Occipital lobe (tissue), 2 donors: ENCODE data around the gene BRSK2. TPM values are rescaled to one million over a fixed set of nuclear protein-coding genes. Genes with fewer than 3 reads are reported as not detected.
"Not testable (repeated sequence)": the region's sequence is repeated elsewhere in the genome, so short reads cannot be mapped to it uniquely, and the experiment has no call there.

Experiments used
- DNase-seq: peaks from one replicate; lab custom pipeline; 2025; lab: John Stamatoyannopoulos, UW
- total RNA-seq: library from RNA; depleted of rRNA; stranded (reverse); fragments of >200 nt; gene quantifications from one replicate; pipeline ENCODE4 v1.2.3, GENCODE V29; 2014

BRSK2 gene
- 32.8 TPM for total RNA-seq

DNA sequence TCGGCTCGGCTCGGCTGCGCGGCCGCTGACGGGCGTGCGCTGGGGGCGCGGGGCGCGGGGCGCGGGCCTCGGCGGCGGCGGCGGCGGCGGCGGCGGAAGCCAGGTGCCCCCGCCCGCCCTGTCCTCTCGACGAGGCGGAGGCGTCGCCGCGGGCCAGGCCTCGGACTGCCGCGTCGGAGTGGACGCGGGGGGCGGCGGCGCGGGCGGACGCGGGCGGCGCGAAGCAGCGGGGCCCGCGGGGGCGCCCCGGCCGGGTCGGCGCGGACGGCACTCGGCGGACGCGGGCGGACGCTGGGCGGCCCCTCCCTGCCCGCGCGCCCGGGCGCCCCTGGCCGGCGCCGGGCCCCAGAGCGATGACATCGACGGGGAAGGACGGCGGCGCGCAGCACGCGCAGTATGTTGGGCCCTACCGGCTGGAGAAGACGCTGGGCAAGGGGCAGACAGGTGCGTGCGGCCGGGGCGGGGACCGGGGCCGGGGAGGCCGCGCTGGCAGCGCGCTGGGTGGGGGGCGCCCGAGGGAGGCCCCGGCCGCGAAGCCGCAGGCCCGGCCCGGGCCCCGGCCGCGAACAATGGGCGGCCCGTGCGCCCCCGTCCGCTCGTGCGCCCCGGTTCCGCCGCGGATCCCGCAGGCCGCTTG is at the start of gene BRSK2:
Gene BRSK2 (plus strand): TSS at position 3 of the 637 bp plus-strand sequence. CDS start 351 bp downstream, at position 354.
- DNase-seq: no peak

DNA sequence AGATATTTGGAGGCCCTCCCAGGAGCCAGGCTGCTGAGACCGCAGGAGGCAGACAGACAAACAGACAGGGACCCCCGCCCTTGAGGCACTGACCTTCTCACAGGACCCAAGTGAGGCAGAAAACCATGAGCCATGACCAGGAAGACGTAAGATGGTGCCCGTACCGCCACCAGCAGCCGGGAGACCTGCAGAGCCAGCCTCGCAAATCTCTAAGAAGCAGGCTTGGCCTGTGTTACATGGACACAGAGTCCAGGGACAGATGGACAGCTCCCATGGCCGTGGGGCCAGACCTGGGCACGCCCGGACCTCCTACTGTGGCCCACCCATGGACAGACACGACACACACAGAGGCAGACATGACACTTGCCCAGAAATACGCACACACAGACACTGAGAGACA is 49.6 kb upstream of the BRSK2 start:
- DNase-seq: no peak

DNA sequence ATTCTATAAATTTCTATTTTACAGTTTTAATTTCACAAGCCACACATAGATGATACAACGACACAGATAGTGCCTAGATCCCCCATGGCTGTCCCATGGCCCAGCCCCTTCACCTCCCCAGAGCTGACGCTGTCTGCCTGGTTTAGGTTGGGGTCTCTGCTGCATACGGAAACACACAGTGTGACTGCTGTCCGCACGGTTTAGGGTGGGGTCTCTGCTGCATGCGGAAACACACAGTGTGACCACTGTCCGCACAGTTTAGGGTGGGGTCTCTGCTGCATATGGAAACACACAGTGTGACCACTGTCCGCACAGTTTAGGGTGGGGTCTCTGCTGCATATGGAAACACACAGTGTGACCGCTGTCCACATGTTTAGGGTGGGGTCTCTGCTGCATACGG is 48.5 kb upstream of the BRSK2 start:
- DNase-seq: not testable (repeated sequence)

- DNase-seq: no peak
Measured at GRCh38 chr11:1341928-1342524, 47.7 kb upstream of the BRSK2 start.

DNA sequence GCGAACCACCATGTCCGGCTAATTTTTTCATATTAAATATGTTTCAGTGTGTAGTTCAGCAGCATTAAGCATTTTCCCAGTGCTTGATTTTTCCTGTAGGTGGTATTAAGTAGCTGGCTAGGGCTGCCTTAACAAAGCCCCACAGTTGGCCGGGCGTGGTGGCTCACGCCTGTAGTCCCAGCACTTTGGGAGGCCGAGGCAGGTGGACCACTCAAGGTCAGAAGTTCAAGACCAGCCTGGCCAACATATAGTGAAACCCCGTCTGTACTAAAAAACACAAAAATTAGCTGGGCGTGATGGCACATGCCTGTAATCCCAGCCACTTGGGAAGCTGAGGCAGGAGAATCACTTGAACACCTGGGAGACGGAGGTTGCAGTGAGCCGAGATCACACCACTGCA is 46.8 kb upstream of the BRSK2 start:
- no peak for DNase-seq

DNA sequence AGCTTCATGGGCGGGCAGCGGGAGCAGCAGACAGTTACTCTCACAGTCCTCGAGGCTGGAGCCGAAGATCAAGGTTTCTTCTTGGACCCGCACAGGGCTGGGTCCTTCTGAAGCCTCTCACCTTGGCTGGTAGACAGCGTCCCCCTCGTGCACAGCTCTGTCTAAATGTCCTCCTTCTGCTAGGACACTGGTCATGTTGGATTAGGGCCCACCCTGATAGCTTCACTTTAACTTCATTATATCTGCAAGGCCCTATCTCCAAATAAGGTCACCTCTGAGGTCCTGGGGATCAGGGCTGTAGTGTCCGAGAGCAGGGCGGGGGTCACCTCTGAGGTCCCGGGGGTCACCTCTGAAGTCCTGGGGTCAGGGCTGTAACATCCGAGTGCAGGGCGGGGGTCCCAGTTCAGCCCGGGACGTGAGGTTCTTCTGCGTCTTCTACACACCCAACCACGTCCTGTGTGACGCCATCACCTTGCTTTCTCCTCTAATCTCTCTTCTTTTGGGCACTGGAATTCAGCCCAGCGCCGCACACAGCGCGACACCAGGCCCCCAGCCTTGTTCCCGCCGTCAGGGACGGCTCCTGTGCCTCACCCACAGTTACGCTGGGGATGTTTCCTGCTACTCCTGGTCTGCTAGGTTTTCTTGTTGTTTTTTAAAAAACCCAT is 46.2 kb upstream of the BRSK2 start:
- no peak for DNase-seq

DNA sequence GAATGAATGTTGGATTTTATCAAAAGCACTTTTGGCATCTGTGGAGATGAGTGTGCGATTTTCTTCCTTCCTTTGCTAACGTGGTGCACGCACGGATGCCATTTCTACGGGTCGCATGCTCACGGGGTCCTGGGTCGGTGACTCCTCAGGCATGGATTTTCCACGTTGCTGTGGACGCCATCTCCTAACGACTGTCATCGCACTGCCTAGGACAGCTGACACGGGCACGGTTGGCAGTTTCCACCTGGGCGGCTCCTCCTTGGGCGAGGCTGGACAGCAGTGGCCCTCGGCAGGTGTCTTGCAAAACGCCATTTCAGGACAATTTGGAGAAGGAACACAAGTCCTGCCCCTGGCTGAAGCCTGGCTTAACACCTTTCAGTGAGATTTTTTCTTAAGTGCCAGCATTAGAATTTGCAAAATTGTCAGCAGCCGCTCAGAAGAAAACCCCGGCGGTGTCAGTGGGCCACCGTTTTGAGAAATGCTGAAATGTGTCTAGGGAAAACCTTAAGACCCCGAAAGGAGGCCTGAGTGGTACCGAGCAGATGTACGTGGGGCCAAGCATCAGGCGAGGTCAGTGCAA is 45.6 kb upstream of the BRSK2 start:
- DNase-seq: no peak

GRCh38 chr11:1345737-1346513 is 43.8 kb upstream of the BRSK2 start:
- DNase-seq: no peak

GRCh38 chr11:1346669-1347390 is 42.9 kb upstream of the BRSK2 start:
- no peak for DNase-seq

GRCh38 chr11:1347411-1347999 is 42.2 kb upstream of the BRSK2 start:
- not testable (repeated sequence) for DNase-seq

- DNase-seq: no peak
Measured at GRCh38 chr11:1348146-1348795, 41.5 kb upstream of the BRSK2 start.

DNA sequence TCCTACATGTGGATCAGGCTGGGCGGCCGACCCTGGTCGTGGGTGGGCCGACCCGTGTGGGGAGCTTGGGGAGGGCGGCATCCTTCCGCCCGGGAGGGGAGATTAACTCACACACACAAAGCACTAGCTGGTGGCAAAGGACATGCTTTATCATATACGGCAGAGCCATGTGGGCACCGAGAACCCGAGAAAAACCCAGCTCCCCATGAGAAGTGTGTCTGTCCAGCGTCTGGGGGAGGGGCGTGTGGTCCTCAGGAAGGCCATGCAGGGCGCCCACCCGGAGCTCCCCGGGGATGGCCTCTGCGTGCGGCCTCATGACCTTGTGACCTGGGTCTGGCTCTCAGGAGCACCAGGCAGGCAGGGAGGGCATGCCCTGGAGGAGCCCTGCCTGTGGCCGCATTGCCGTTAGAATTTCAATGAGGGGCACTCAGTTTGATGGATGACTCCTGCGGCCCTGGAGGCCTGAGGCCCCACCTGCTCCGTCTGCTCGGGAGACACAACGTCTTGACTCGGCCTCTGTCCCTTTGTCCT is 40.9 kb upstream of the BRSK2 start:
- DNase-seq: no peak

DNA sequence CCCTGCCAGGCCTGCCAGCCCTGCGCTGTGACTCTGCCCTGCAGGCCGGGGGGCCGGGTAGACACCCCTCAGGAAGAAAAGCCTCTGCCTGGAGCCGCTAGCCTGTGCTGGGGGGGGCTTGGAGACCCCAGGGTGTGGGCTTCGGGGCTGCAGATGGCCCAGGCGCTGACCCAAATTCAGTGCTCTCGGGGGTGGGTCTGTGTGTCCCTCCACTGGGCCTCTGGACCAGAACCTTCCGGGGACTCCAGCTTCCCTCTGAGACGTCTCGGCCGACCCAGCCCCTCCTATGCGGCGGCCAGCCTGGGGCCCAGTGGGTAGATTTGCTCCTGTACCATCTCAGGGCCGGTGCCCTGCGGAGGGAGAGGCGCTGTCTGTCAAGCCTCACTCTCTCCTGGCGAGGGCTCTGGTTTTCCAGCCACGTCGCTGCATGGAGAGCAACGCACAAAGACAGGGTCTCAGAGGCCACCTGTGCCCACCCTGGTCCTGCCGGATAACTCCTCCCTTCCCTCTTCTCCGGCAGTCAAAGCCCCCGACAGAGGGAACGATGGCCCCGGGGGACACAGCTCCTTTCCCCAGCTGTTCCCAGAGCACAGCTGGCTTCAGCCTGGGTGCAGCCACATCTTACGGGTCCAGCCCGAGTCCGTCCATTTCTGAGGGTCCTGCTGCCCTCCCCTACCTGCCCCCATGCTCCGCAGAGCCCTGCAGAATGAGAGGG is 40.2 kb upstream of the BRSK2 start:
- DNase-seq: no peak

DNA sequence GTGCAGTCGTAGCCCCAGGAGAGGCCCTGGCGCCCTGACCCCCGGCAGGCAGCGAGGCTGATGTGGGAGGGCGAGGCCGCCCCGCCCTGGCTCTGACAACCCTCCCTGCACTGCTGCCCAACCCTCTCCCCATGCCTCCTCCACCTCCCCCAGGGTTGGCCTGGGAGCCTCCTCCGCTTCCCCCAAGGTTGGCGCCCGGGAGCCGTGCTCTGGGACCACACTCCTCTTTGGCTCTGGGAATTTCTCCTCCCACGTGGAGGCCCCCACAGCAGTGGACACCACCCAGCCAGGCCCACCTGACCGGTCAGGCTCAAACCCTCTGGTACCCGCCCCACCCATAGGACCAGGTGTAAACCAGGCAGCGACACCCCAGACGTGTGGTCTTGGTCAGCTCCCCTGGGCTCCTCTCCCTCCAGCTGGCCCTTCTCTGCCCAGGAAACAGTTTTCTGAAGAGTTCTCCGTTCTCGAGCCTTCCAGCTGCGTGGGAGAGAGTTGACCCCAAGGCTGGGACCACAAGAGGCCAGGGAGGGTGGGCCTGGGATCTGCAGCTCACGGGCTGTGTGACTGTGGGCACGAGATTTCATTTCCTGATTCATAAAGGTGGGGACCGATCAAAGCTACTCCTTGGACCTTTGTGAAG is 39.5 kb upstream of the BRSK2 start:
- DNase-seq: no peak

DNA sequence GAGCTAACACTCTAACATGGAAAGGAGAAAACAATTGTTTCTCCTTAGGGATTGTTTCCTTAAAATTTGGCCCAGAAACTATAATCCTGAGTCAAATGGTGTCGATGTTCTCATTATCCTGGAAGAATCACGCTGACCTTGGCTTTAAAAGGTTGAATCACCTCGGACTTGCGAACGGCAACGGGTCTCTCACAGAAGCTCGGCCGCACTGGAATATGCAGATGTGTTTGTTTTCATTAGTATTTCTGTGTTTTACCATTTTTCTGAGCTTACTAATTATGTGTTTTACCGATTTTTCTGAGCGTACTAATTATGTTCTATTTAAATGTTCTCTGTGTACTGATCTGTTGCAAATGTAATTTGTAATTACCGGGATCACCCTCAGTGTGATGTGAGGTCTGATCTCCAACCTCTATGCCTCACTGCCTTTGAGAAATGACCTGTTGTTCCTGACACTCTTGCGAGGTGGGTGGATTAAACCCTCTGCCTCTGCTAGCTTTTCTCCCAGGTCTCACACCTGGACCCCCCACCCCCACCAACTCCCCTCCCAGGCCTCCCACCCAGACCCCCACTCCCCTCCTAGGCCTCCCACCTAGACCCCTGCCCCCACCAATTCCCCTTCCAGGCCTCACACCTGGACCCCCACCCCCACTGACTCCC is 38.3 kb upstream of the BRSK2 start:
- DNase-seq: no peak

DNA sequence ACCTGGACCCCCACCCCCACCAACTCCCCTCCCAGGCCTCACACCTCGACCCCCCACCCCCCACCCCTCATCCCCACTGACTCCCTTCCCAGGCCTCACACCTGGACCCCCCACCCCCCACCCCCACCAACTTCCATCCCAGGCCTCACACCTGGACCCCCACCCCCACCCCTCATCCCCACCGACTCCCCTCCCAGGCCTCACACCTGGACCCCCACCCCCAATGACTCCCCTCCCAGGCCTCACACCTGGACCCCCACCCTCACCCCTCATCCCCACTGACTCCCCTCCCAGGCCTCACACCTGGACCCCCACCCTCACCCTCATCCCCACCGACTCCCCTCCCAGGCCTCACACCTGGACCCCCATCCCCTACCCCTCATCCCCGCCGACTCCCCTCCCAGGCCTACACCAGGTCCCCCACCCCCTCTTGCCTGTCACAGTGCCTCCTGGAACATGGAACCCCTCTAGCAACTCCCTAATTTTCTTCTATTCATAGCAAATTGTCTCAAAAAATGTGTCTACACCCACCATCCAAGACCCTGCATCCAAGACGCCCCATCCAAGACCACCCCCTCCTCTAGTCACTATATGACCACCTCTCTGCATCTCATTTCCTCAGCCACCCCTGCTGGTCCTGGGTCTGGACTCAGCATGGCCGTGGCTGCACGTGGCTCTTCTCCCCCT is 36.9 kb upstream of the BRSK2 start:
- no peak for DNase-seq

GRCh38 chr11:1353383-1354124 is 36.2 kb upstream of the BRSK2 start:
- no peak for DNase-seq
